ENCODE results near the gene SLIT3. TPM values are rescaled to one million over a fixed set of nuclear protein-coding genes. Genes with fewer than 3 reads are reported as not detected.

The SLIT3 gene
- total RNA-seq, 1 donor from 2014 or later: 70.0 TPM

GRCh38 chr5:168899264-168899663 is 401.7 kb downstream of the SLIT3 start:
- H3K4me1 ChIP-seq: no peaks in the 10 kb centered on the region
- no peaks in the 10 kb centered on the region for H3K36me3 ChIP-seq
- H3K27me3 ChIP-seq: peaks cover 4% of the 10 kb centered on the region
- TF ChIP-seq CTCF (IDR thresholded peaks at IDR 0.05): no peak
- ATAC-seq (no peak), DNase-seq (no peak)
- no peaks in the 10 kb centered on the region for H3K9me3 ChIP-seq
- H3K4me3 ChIP-seq: no peak overlapping the region
- no peak overlapping the region for H3K27ac ChIP-seq
- intact Hi-C loops (cut with DNase I): no loop called here

DNA sequence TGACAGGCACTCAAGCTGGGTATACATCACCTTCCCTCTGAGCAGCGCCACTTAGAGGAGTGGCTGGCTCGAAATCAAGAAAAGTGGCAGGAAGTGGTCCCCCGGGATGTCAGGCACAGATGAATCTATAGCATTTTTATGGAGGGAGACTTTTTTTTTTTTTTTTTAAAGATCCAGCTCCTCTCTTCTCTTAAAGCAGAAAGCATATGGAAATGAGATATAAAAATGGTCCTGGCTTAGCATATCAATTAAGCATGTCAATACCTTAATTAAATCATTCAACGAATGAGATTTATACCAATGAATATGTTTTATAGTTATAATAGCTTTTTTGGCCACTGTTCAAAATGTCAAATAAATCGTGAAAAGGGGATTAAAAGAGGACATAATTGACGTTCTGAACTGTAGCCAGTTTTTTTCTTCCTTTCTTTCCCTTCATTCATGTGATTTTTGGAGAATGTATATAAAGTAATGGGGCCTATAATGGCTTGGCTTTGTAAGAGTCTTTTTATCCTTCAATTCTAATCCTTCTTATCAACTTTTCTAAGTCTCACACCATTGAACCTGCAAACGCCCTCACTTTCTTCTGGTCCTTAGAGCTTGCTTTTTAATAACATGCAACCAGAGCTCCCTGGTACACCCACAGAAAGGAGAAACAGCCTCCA is 402.6 kb downstream of the SLIT3 start:
- Histone ChIP-seq H3K9me3 (no peaks in the 10 kb centered on the region), H3K27ac (no peak overlapping the region), H3K4me1 (no peaks in the 10 kb centered on the region), H3K27me3 (peaks cover 4% of the 10 kb centered on the region), H3K36me3 (no peaks in the 10 kb centered on the region), H3K4me3 (no peak overlapping the region)
- no peak for TF ChIP-seq CTCF (IDR thresholded peaks at IDR 0.05)
- ATAC-seq: no peak
- intact Hi-C loops (cut with DNase I): no loop called here
- no peak for DNase-seq

DNA sequence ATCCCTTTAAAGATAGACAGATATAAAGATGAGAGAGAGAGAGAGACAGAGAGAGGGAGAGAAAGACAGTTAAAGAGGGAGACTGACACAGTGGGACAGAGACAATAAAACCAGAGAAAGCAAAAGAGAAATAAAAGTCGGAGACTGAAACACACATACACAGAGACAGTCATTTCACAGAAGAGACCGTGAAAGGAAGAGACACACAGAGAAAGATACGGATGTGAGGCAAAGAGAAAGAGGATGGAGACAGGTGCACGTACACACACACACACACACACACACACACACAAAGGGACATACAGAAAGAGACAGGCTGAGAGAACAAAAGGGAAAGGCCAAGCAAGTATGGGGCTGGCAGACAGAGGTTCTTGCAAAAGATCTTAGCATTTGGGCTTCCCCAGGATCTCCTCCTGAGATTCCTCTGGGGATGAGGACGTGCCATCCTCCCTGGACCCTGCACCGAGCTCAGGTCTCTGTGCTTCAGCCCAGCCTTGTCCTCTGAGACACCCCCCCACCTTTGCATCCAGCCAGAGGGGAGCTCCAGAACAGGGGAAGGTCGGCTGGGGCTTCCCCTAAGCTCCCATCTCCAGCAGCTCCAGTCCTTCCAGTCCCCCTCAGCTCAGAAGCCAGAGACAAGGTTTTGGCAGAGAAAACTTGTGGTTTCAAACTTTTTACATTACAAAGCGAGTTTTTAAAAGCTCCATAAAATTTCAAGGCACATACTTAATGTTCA is 403.4 kb downstream of the SLIT3 start:
- intact Hi-C loops (cut with DNase I): no loop called here
- H3K27me3 ChIP-seq: peaks cover 4% of the 10 kb centered on the region
- no peaks in the 10 kb centered on the region for H3K4me1 ChIP-seq
- no peak overlapping the region for H3K4me3 ChIP-seq
- H3K27ac ChIP-seq: no peak overlapping the region
- H3K36me3 ChIP-seq: no peaks in the 10 kb centered on the region
- no peak for TF ChIP-seq CTCF (IDR thresholded peaks at IDR 0.05)
- DNase-seq (no peak), ATAC-seq (no peak)
- H3K9me3 ChIP-seq: no peaks in the 10 kb centered on the region

GRCh38 chr5:168895295-168896071 is 405.5 kb downstream of the SLIT3 start:
- intact Hi-C loops (cut with DNase I): no loop called here
- Histone ChIP-seq H3K4me1 (no peaks in the 10 kb centered on the region), H3K9me3 (no peaks in the 10 kb centered on the region), H3K36me3 (no peaks in the 10 kb centered on the region), H3K27ac (no peak overlapping the region), H3K4me3 (no peak overlapping the region), H3K27me3 (peaks cover 4% of the 10 kb centered on the region)
- TF ChIP-seq CTCF (IDR thresholded peaks at IDR 0.05): no peak
- DNase-seq: no peak
- no peak for ATAC-seq

DNA sequence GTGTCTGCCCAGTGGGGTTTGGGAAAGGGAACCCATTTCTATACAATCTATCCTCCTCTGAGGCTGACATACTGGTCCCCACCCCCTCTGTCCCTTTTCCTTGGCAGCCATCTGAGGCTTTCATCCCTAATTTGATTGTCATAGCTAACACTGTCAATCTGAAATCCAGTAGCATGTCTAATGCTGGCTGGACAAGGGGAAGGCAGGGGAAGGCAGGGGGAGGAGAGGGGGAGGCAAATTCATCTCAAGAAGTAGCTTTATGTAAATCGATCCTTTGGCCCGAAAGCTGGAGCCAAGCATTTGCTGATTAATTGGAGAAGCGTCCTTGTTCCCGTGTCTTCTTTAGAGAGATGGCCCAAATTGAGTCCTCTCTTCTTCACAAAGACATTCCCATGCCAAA is 407.7 kb downstream of the SLIT3 start:
- ATAC-seq (no peak), DNase-seq (no peak)
- no peaks in the 10 kb centered on the region for H3K9me3 ChIP-seq
- no peak for TF ChIP-seq CTCF (IDR thresholded peaks at IDR 0.05)
- no peak overlapping the region for H3K27ac ChIP-seq
- no peaks in the 10 kb centered on the region for H3K4me1 ChIP-seq
- no peaks in the 10 kb centered on the region for H3K36me3 ChIP-seq
- H3K4me3 ChIP-seq: no peak overlapping the region
- H3K27me3 ChIP-seq: peaks cover 4% of the 10 kb centered on the region
- intact Hi-C loops (cut with DNase I): no loop called here

Data from upper lobe of right lung (tissue), 1 donor.